ENCODE results near the gene IL17RA. TPM values are rescaled to one million over a fixed set of nuclear protein-coding genes. Genes with fewer than 3 reads are reported as not detected.

IL17RA gene
- total and polyA plus RNA-seq, 2 of the 4 experiments (the other 2 are of a cell fraction), result 5.2 to 15.3 TPM

DNA sequence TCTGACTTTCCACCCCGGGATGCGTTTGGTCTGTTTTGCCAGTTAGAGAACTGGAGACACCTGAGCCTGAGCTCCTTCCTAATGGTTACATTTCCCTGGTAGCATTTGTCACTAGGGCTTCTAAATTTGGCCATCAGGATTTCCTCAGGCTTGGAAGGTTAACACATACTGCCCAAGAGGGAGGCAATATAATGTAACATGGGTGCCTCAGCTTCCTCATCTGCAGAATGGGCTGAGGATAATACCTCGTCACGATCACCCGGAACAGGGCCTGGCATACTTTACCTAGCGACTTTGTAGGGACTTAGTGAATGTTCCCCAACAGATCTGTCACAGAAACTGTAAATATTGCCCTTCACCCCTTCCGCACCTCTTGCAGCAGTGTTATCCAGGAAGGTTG is 11.3 kb downstream of the IL17RA start:
- Histone ChIP-seq H3K4me3 (ENCODE audit: insufficient read depth, low read depth, low read length) (no peak overlapping the region), H2BK5ac (ENCODE audit: low read depth, low read length, poor library complexity, severe bottlenecking) (no peak overlapping the region), H4K91ac (ENCODE audit: insufficient read depth, low read depth, low read length) (no peak overlapping the region), H3K27me3 (ENCODE audit: control insufficient read depth, insufficient read depth, low read length) (no peaks in the 10 kb centered on the region), H2BK120ac (ENCODE audit: low read depth, low read length) (no peak overlapping the region), H4K8ac (ENCODE audit: low read depth in 2 of 2, low read length in 2 of 2) (no peak overlapping the region), H4K5ac (ENCODE audit: low read depth, low read length) (no peak overlapping the region), H3K36me3 (ENCODE audit: control insufficient read depth, insufficient read depth, low read length) (peaks cover 24% of the 10 kb centered on the region), H2BK20ac (ENCODE audit: low read depth, low read length) (no peak overlapping the region), H3K4ac (ENCODE audit: low read depth, low read length) (no peak overlapping the region), H2AFZ (replicated peaks; ENCODE audit: low read length, poor library complexity) (no peak overlapping the region), H3K23ac (ENCODE audit: low read depth, low read length) (no peak overlapping the region), H4K20me1 (ENCODE audit: insufficient read depth, low read length) (peaks cover 31% of the 10 kb centered on the region), H3K9me3 (ENCODE audit: control insufficient read depth, insufficient read depth, low read length) (no peaks in the 10 kb centered on the region), H2AK9ac (replicated peaks; ENCODE audit: low read depth, low read length, poor library complexity) (no peak overlapping the region), H3K9ac (ENCODE audit: low read depth, low read length) (no peak overlapping the region), H3K18ac (ENCODE audit: low read depth, low read length) (no peak overlapping the region), H2BK15ac (ENCODE audit: low read depth, low read length) (no peak overlapping the region), H3K56ac (ENCODE audit: extremely low read depth, insufficient read depth, low read length) (no peak overlapping the region), H3K79me1 (ENCODE audit: low read depth in 1 of 2, low read length in 2 of 2) (peaks cover 19 to 34% of the 10 kb centered on the region in 2 experiments), H2AK5ac (ENCODE audit: low read depth, low read length) (no peak overlapping the region), H3K4me2 (ENCODE audit: low read depth, low read length) (no peak overlapping the region), H3K4me1 (ENCODE audit: control insufficient read depth, insufficient read depth, low read length) (no peaks in the 10 kb centered on the region; the same call in 1 of the 2 replicates), H3K9me1 (ENCODE audit: insufficient read depth, low read length) (peaks cover 5% of the 10 kb centered on the region; the same call in 1 of the 2 replicates), H3K27ac (ENCODE audit: insufficient read depth, low read length) (no peak overlapping the region), H3K14ac (replicated peaks; ENCODE audit: low read depth, low read length) (no peak overlapping the region)
- dilution Hi-C loops (cut with HindIII; ENCODE audit: low sequenced_read_pairs, unreplicated experiment), result no loop called here
- in situ Hi-C loops (cut with MboI; ENCODE audit: low sequenced_read_pairs), result loop anchor here (25.0 kb wide), 1 partner anchor 716 kb away; no protein-coding TSS in a partner anchor
- POLR2A ChIA-PET (ENCODE audit: unreplicated experiment), result interaction anchor here (0.6 kb wide), 1 partner anchor 40 kb away, joined by 4 read pairs; no protein-coding TSS in a partner anchor
- CTCF ChIA-PET, result interaction anchor here (0.7 to 1.4 kb wide), 2 partner anchors 76 to 859 kb away, joined by 3 to 9 read pairs; no protein-coding TSS in a partner anchor
- no peak for DNase-seq
- no CpG with 5 or more reads among the region's 7 CpGs for WGBS, 2 experiments (ENCODE audit: extremely low coverage in 2 of 2, insufficient read length in 1 of 2)
- TF ChIP-seq MAZ (IDR thresholded peaks at IDR 0.05; ENCODE audit: borderline replicate concordance, low read depth, low read length), result no peak
- TF ChIP-seq, protein P1, sequence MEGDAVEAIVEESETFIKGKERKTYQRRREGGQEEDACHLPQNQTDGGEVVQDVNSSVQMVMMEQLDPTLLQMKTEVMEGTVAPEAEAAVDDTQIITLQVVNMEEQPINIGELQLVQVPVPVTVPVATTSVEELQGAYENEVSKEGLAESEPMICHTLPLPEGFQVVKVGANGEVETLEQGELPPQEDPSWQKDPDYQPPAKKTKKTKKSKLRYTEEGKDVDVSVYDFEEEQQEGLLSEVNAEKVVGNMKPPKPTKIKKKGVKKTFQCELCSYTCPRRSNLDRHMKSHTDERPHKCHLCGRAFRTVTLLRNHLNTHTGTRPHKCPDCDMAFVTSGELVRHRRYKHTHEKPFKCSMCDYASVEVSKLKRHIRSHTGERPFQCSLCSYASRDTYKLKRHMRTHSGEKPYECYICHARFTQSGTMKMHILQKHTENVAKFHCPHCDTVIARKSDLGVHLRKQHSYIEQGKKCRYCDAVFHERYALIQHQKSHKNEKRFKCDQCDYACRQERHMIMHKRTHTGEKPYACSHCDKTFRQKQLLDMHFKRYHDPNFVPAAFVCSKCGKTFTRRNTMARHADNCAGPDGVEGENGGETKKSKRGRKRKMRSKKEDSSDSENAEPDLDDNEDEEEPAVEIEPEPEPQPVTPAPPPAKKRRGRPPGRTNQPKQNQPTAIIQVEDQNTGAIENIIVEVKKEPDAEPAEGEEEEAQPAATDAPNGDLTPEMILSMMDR (conservative IDR thresholded peaks at IDR 0.05; ENCODE audit: low read depth, low read length), result no peak
- no peak for TF ChIP-seq POLR2A (IDR thresholded peaks at IDR 0.05; ENCODE audit: low read depth, low read length)
- ATAC-seq (ENCODE audit: low read depth), result no peak
- intact Hi-C loops (cut with micrococcal nuclease), result no loop called here
- BruUV-seq (replicated peaks), result no TSS peak
